Measurements from ENCODE around the gene CFLAR. TPM values are rescaled to one million over a fixed set of nuclear protein-coding genes. Genes with fewer than 3 reads are reported as not detected.

CFLAR gene
- total and polyA plus RNA-seq, 2 of the 13 experiments (the other 11 are each of a cell fraction or from before 2014, with no cell fraction given) = 43.8 to 92.1 TPM

DNA sequence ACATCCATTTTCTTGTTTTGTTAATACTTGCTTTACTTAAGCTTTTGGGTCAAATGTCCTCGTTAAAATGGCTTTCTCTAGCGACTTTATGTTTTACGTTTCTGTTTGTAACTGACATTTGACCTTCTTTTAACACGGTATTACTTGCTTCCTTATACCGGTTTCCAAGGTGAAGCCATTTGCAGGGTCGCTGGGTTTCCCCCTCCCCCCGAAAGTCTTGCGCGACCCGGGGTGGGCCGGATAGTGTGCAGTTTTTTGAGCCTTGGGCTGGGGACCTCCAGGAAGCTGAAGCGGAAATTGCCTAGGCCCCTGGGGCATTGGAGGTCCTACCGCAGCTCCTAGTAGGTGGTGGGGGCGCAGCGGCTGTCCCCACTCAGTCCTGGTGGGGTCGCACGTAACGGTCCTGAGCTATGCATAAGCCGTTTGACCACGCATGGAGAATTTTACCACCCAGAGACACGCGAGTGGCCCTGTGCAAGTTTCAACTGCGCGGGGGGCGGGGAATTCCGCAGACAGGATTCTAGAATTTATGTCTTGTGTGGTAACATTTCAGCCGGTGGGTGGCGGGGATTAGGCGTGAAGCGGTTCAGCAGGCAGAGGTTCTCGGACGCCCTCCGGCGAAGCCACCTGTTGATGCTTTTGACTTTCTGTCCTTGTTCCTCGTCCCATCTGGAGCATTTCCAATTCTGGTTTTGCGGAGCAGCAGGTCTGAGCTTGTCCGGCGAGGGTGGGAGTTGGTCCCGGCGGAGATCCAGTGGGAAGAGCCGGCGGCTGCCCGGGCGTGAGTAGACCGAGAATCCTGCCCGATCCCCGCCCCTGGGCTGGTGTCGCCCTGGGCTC, 2.4 kb downstream of the CFLAR start:
- Histone ChIP-seq H4K20me1 (ENCODE audit: insufficient read depth, low read length) (peaks cover 14% of the 10 kb centered on the region), H3K9ac (ENCODE audit: insufficient read depth, low read depth, low read length) (peak overlapping the region; percentile 94), H3K79me2 (ENCODE audit: insufficient read depth, low read length) (peaks cover 65% of the 10 kb centered on the region), H3K27ac (ENCODE audit: extremely low read length, insufficient read depth, low read length) (peak overlapping the region; percentile 91), H3K9me3 (ENCODE audit: low read length) (no peaks in the 10 kb centered on the region), H3K4me3 (replicated peaks in 1 of 3; ENCODE audit: insufficient read depth in 1 of 3, low read depth in 2 of 3, low read length in 3 of 3) (peak overlapping the region; percentile 86 to 90 (median 86)), H2AFZ (ENCODE audit: low read length) (no peak overlapping the region), H3K36me3 (replicated peaks in 1 of 2; ENCODE audit: control insufficient read depth in 1 of 2, insufficient read depth in 2 of 2, low read length in 2 of 2) (peaks cover 0 to 5% of the 10 kb centered on the region in 2 experiments; a peak in 2 of 5 replicates), H3K4me2 (ENCODE audit: low read depth, low read length) (peak overlapping the region; percentile 97), H3K27me3 (ENCODE audit: control insufficient read depth in 1 of 2, insufficient read depth in 2 of 2, low read length in 2 of 2) (no peaks in the 10 kb centered on the region; a peak in 2 of 5 replicates), H3K4me1 (ENCODE audit: insufficient read depth, low read length) (peaks cover 68% of the 10 kb centered on the region)
- ChIA-PET POLR2A (interaction anchor here (0.9 to 5.8 kb wide), 17 partner anchors 11 to 254 kb away, joined by 3 to 75 read pairs (median 10); partner anchors contain the start of genes CASP10, CLK1, HYCC2 and NDUFB3), CTCF (ENCODE audit: low intra/inter-chr PET ratio, low total read pairs) (interaction anchor here (1.5 to 1.7 kb wide), 2 partner anchors 40 to 48 kb away, joined by 3 to 9 read pairs; no protein-coding TSS in a partner anchor)
- ATAC-seq (peak; percentile 47), DNase-seq (ENCODE audit: low spot score) (peak; percentile 88), FAIRE-seq (peak; percentile 58)
- intact Hi-C loops (cut with micrococcal nuclease; ENCODE audit: unreplicated experiment) (loop anchor here (1.0 to 5.0 kb wide), 2 partner anchors 40 to 231 kb away; partner anchors contain the start of genes NIF3L1 and PPIL3), in situ Hi-C loops (cut with HindIII; ENCODE audit: extremely low pct_ligation_motif_present, low pct_unique_long_range_greater_than_20kb) (loop anchor here (5.0 kb wide), 1 partner anchor 46 kb away; the partner anchor contains the start of genes HYCC2 and NDUFB3)
- 1% methylated on average over 28 of the region's 48 CpGs for WGBS (ENCODE audit: low lambda C conversion rate)
- no TSS peak for BruUV-seq (replicated peaks)
- no peak for TF ChIP-seq PCBP1 (IDR thresholded peaks at IDR 0.05; ENCODE audit: borderline replicate concordance, low read depth, low read length)
- TF ChIP-seq, protein P1, sequence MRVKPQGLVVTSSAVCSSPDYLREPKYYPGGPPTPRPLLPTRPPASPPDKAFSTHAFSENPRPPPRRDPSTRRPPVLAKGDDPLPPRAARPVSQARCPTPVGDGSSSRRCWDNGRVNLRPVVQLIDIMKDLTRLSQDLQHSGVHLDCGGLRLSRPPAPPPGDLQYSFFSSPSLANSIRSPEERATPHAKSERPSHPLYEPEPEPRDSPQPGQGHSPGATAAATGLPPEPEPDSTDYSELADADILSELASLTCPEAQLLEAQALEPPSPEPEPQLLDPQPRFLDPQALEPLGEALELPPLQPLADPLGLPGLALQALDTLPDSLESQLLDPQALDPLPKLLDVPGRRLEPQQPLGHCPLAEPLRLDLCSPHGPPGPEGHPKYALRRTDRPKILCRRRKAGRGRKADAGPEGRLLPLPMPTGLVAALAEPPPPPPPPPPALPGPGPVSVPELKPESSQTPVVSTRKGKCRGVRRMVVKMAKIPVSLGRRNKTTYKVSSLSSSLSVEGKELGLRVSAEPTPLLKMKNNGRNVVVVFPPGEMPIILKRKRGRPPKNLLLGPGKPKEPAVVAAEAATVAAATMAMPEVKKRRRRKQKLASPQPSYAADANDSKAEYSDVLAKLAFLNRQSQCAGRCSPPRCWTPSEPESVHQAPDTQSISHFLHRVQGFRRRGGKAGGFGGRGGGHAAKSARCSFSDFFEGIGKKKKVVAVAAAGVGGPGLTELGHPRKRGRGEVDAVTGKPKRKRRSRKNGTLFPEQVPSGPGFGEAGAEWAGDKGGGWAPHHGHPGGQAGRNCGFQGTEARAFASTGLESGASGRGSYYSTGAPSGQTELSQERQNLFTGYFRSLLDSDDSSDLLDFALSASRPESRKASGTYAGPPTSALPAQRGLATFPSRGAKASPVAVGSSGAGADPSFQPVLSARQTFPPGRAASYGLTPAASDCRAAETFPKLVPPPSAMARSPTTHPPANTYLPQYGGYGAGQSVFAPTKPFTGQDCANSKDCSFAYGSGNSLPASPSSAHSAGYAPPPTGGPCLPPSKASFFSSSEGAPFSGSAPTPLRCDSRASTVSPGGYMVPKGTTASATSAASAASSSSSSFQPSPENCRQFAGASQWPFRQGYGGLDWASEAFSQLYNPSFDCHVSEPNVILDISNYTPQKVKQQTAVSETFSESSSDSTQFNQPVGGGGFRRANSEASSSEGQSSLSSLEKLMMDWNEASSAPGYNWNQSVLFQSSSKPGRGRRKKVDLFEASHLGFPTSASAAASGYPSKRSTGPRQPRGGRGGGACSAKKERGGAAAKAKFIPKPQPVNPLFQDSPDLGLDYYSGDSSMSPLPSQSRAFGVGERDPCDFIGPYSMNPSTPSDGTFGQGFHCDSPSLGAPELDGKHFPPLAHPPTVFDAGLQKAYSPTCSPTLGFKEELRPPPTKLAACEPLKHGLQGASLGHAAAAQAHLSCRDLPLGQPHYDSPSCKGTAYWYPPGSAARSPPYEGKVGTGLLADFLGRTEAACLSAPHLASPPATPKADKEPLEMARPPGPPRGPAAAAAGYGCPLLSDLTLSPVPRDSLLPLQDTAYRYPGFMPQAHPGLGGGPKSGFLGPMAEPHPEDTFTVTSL (CRISPR knock-in tag; IDR thresholded peaks at IDR 0.05; ENCODE audit: borderline replicate concordance) = peak; percentile 9; the same call in 1 of the 2 replicates
- TF ChIP-seq ZBTB8A (CRISPR knock-in tag; IDR thresholded peaks at IDR 0.05; ENCODE audit: borderline replicate concordance, low read depth) = peak; percentile 73
- no peak; the same call in 1 of the 2 replicates for TF ChIP-seq TBX3 (IDR thresholded peaks at IDR 0.05; ENCODE audit: borderline replicate concordance)
- TF ChIP-seq LCORL (IDR thresholded peaks at IDR 0.05) = no peak
- TF ChIP-seq LCORL (CRISPR knock-in tag; IDR thresholded peaks at IDR 0.05) = peak; percentile 83
- TF ChIP-seq, protein P2, sequence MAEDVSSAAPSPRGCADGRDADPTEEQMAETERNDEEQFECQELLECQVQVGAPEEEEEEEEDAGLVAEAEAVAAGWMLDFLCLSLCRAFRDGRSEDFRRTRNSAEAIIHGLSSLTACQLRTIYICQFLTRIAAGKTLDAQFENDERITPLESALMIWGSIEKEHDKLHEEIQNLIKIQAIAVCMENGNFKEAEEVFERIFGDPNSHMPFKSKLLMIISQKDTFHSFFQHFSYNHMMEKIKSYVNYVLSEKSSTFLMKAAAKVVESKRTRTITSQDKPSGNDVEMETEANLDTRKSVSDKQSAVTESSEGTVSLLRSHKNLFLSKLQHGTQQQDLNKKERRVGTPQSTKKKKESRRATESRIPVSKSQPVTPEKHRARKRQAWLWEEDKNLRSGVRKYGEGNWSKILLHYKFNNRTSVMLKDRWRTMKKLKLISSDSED (CRISPR knock-in tag; IDR thresholded peaks at IDR 0.05) = peak; percentile 25; the same call in 1 of the 2 replicates
- no peak for TF ChIP-seq MZF1 (CRISPR knock-in tag; IDR thresholded peaks at IDR 0.05; ENCODE audit: borderline replicate concordance)
- TF ChIP-seq TBL1XR1 (IDR thresholded peaks at IDR 0.05; ENCODE audit: borderline replicate concordance, low read length, partially characterized antibody) = no peak
- peak; percentile 48 for TF ChIP-seq SPEN (CRISPR knock-in tag; IDR thresholded peaks at IDR 0.05; ENCODE audit: low read depth)
- no peak for TF ChIP-seq CBX1 (IDR thresholded peaks at IDR 0.05; ENCODE audit: low read depth)
- TF ChIP-seq ZFP90 (CRISPR knock-in tag; IDR thresholded peaks at IDR 0.05; ENCODE audit: borderline replicate concordance) = peak; percentile 96; the same call in 1 of the 2 replicates
- peak; percentile 60; the same call in 1 of the 2 replicates for TF ChIP-seq ZNF121 (CRISPR knock-in tag; IDR thresholded peaks at IDR 0.05)
- peak; percentile 97 for TF ChIP-seq BRD4 (CRISPR knock-in tag; IDR thresholded peaks at IDR 0.05)
- TF ChIP-seq ZNF430 (CRISPR knock-in tag; IDR thresholded peaks at IDR 0.05) = 0 out of 2 replicates have a peak, but pooled peaks have one; percentile 34
- 0 out of 2 replicates have a peak, but pooled peaks have one; percentile 9 for TF ChIP-seq SRF (IDR thresholded peaks at IDR 0.05; ENCODE audit: low read depth, low read length)
